Loucy (cell line): ENCODE measurements around the gene TP53I11.

ENCODE experiments used
- H2AFZ ChIP-seq: fragments of 200-600 bp; sonication (generic); 2 replicates; pipeline ENCODE4 v1.6.0; 2016; ENCODE audit warnings: antibody characterized with exemption, mild to moderate bottlenecking, low read length, moderate library complexity
- H3F3A ChIP-seq: fragments of 200-600 bp; 2 replicates; pipeline ENCODE4 v1.6.0; 2016; ENCODE audit warnings: antibody characterized with exemption, low read depth, mild to moderate bottlenecking
- H3K27me3 ChIP-seq: fragments of 200-600 bp; sonication (generic); 2 replicates; pipeline ENCODE4 v1.6.1; 2014; ENCODE audit warnings: low read length, mild to moderate bottlenecking; ENCODE audit not compliant: insufficient read depth, poor library complexity, severe bottlenecking
- H3K36me3 ChIP-seq: fragments of 200-600 bp; sonication (generic); 2 replicates; pipeline ENCODE4 v1.6.1; 2016; ENCODE audit warnings: low read length; ENCODE audit not compliant: insufficient read depth
- H3K4me1 ChIP-seq: fragments of 200-600 bp; sonication (generic); 2 replicates; pipeline ENCODE4 v1.5.1; 2014; ENCODE audit warnings: low read length, mild to moderate bottlenecking; ENCODE audit not compliant: insufficient read depth, poor library complexity, severe bottlenecking
- H3K4me2 ChIP-seq: fragments of 200-600 bp; sonication (generic); 2 replicates; pipeline ENCODE4 v1.6.0; 2014; ENCODE audit warnings: antibody characterized with exemption, low read length, low read depth, mild to moderate bottlenecking; ENCODE audit not compliant: poor library complexity, severe bottlenecking
- H3K4me3 ChIP-seq: fragments of 200-600 bp; sonication (generic); 2 replicates; pipeline ENCODE4 v1.5.1; 2014; ENCODE audit warnings: low read length, mild to moderate bottlenecking, mixed read lengths; ENCODE audit not compliant: poor library complexity, severe bottlenecking
- H3K79me2 ChIP-seq: fragments of 200-600 bp; sonication (generic); 2 replicates; pipeline ENCODE4 v1.6.1; 2014; ENCODE audit warnings: low read length; ENCODE audit not compliant: insufficient read depth
- H3K9ac ChIP-seq: fragments of 200-600 bp; sonication (generic); 2 replicates; pipeline ENCODE4 v1.6.0; 2014; ENCODE audit warnings: mild to moderate bottlenecking, low read depth, low read length, moderate library complexity; ENCODE audit not compliant: poor library complexity, severe bottlenecking
- H3K9me2 ChIP-seq: fragments of 200-600 bp; sonication (generic); replicated peaks from 2 replicates; pipeline ENCODE4 v1.6.1; 2016; ENCODE audit warnings: low read depth, low read length, mixed read lengths
- H3K9me3 ChIP-seq: fragments of 200-600 bp; sonication (generic); 2 replicates; pipeline ENCODE4 v1.6.1; 2014; ENCODE audit warnings: mild to moderate bottlenecking, antibody characterized with exemption, low read length, low read depth; ENCODE audit not compliant: insufficient read depth
- H4K20me1 ChIP-seq: fragments of 200-600 bp; sonication (generic); 2 replicates; pipeline ENCODE4 v1.6.0; 2014; ENCODE audit warnings: antibody characterized with exemption, low read length, mild to moderate bottlenecking; ENCODE audit not compliant: insufficient read depth, poor library complexity, severe bottlenecking
- EZH2phosphoT487 ChIP-seq: fragments of 200-600 bp; IDR thresholded peaks from 2 replicates; pipeline ENCODE4 v1.6.1; 2018; ENCODE audit warnings: antibody characterized with exemption, mild to moderate bottlenecking, moderate library complexity, borderline replicate concordance
- TF ChIP-seq, protein P1 (sequence below): fragments of 200-600 bp; sonication (generic); conservative IDR thresholded peaks from 2 replicates; pipeline ENCODE4 v1.5.1; 2014; ENCODE audit warnings: mild to moderate bottlenecking, antibody characterized with exemption, low read length

TP53I11 gene

DNA sequence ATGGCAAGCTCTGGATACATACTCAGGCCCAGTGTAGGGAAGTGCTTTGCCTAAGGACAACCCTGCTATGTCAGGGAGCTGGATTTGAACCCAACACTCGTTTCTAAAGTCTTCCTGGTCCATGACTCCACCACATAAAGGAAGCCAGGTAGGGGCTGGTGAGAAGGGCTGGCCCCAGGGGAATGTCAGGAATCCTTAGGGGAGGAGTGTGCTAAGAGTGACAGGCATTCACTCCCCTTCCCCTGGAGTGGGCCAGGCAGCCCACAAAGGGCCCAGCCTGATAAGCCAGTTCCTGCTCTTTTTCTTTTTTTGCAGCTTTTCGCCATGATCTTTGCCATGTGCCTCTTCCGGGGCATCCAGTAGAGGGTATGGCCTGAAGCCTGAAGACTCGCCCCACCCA is 21.9 kb downstream of the TP53I11 start:
- TF ChIP-seq EZH2phosphoT487, result no peak
- TF ChIP-seq, protein P1, sequence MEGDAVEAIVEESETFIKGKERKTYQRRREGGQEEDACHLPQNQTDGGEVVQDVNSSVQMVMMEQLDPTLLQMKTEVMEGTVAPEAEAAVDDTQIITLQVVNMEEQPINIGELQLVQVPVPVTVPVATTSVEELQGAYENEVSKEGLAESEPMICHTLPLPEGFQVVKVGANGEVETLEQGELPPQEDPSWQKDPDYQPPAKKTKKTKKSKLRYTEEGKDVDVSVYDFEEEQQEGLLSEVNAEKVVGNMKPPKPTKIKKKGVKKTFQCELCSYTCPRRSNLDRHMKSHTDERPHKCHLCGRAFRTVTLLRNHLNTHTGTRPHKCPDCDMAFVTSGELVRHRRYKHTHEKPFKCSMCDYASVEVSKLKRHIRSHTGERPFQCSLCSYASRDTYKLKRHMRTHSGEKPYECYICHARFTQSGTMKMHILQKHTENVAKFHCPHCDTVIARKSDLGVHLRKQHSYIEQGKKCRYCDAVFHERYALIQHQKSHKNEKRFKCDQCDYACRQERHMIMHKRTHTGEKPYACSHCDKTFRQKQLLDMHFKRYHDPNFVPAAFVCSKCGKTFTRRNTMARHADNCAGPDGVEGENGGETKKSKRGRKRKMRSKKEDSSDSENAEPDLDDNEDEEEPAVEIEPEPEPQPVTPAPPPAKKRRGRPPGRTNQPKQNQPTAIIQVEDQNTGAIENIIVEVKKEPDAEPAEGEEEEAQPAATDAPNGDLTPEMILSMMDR, result no peak
- H3K9me3 ChIP-seq, result no peaks in the 10 kb centered on the region
- H3K79me2 ChIP-seq, result no peaks in the 10 kb centered on the region
- no peaks in the 10 kb centered on the region for H3K9me2 ChIP-seq
- H2AFZ ChIP-seq, result no peak overlapping the region
- H3K4me1 ChIP-seq, result no peaks in the 10 kb centered on the region
- no peaks in the 10 kb centered on the region for H3F3A ChIP-seq
- no peak overlapping the region for H3K4me2 ChIP-seq
- no peak overlapping the region for H3K4me3 ChIP-seq
- no peaks in the 10 kb centered on the region for H4K20me1 ChIP-seq
- H3K27me3 ChIP-seq, result no peaks in the 10 kb centered on the region
- H3K9ac ChIP-seq, result no peak overlapping the region
- no peaks in the 10 kb centered on the region for H3K36me3 ChIP-seq

DNA sequence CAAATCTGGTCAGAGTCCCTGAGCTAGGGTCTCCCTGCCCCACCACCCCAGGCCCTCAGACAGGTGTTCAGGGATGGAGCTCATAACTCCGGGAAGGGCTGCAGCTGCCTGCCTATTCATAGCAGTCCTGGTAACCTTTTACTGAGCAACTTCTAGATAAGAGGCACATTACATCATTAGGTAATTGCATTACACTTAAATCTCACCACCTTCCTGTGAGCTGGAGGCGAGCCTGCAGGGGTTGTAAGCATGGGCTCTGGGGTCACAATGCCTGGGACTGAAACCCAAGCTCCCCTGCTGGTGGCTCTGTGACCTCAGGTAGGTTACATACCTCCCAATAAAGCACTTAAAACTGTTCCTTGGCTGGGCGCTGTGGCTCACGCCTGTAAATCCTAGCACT is 22.5 kb downstream of the TP53I11 start:
- Histone ChIP-seq H3K36me3 (no peaks in the 10 kb centered on the region), H2AFZ (no peak overlapping the region), H3K9ac (no peak overlapping the region), H3F3A (no peaks in the 10 kb centered on the region), H3K79me2 (no peaks in the 10 kb centered on the region), H4K20me1 (no peaks in the 10 kb centered on the region), H3K4me3 (no peak overlapping the region), H3K4me1 (no peaks in the 10 kb centered on the region), H3K4me2 (no peak overlapping the region), H3K27me3 (no peaks in the 10 kb centered on the region), H3K9me3 (no peaks in the 10 kb centered on the region), H3K9me2 (no peaks in the 10 kb centered on the region)
- TF ChIP-seq EZH2phosphoT487, result no peak
- TF ChIP-seq, protein P1, result no peak

DNA sequence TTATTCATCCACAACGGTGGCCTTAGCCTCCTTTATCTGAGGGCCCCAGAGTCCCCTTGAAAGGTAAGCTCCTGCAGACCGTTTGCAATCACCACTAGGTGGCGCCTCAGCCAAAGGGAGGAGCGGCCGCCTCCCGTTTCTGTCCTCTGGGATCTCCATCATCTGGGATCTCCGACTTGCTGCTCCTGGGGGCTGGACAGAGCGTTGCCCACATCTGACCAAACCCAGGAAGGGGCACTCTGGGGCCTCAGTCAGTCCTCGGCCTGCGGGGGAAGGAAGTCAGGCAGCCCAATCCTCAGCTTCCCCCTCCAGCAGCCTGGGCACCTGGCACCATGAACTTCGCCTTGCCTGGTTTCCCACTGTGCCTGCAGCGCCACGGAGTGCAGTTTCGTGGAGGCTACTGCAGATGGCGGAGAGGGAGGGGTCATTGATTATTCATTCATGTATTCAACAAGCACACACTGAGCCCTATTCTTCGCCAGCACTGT is 23.5 kb downstream of the TP53I11 start:
- Histone ChIP-seq H3K9me2 (no peaks in the 10 kb centered on the region), H3K9me3 (no peaks in the 10 kb centered on the region), H3K79me2 (no peaks in the 10 kb centered on the region), H3K27me3 (no peaks in the 10 kb centered on the region), H2AFZ (no peak overlapping the region), H3K4me3 (no peak overlapping the region), H3K4me2 (peak overlapping the region; percentile 18), H4K20me1 (no peaks in the 10 kb centered on the region), H3F3A (no peaks in the 10 kb centered on the region), H3K4me1 (no peaks in the 10 kb centered on the region), H3K9ac (no peak overlapping the region), H3K36me3 (no peaks in the 10 kb centered on the region)
- TF ChIP-seq EZH2phosphoT487, result no peak
- TF ChIP-seq, protein P1, result peak; percentile 94
